Fibroblast of the aortic adventitia (primary cell): Measurements from ENCODE around the gene MRGPRG. TPM values are rescaled to one million over a fixed set of nuclear protein-coding genes. Genes with fewer than 3 reads are reported as not detected.

Experiments
- DNase-seq: peaks from one replicate; pipeline ENCODE4 v3.0.0-alpha.2; 2010; ENCODE audit warnings: low read depth
- H3K4me3 ChIP-seq: 2 replicates; pipeline ENCODE4 v1.5.1; 2011; ENCODE audit warnings: low read depth, mild to moderate bottlenecking, control low read depth, low read length, moderate library complexity
- CTCF ChIP-seq: IDR thresholded peaks from 2 replicates; pipeline ENCODE4 v1.5.1; 2011; ENCODE audit warnings: mild to moderate bottlenecking, low read length, control low read depth, inconsistent platforms; ENCODE audit not compliant: insufficient read depth
- total RNA-seq: library from RNA; depleted of rRNA; stranded (reverse); fragments of >200 nt; gene quantifications from 2 replicates; pipeline ENCODE4 v1.2.3, GENCODE V29; 2012; ENCODE audit warnings: low replicate concordance

Gene MRGPRG
- total RNA-seq, 1 donor, result not detected

GRCh38 chr11:3228445-3228829, 9.8 kb upstream of the MRGPRG start:
- no peak for TF ChIP-seq CTCF
- no peak for DNase-seq
- no peak overlapping the region for H3K4me3 ChIP-seq

GRCh38 chr11:3227568-3228444, 9.2 kb upstream of the MRGPRG start:
- no peak for DNase-seq
- no peak for TF ChIP-seq CTCF
- H3K4me3 ChIP-seq, result no peak overlapping the region

- DNase-seq, result no peak
- no peak for TF ChIP-seq CTCF
- H3K4me3 ChIP-seq, result no peak overlapping the region
Measured at GRCh38 chr11:3226846-3227567, 8.4 kb upstream of the MRGPRG start.

- no peak for DNase-seq
- TF ChIP-seq CTCF, result no peak
- no peak overlapping the region for H3K4me3 ChIP-seq
Measured at GRCh38 chr11:3225826-3226750, 7.5 kb upstream of the MRGPRG start.

GRCh38 chr11:3225159-3225758, 6.6 kb upstream of the MRGPRG start:
- no peak overlapping the region for H3K4me3 ChIP-seq
- no peak for TF ChIP-seq CTCF
- DNase-seq, result no peak
